KOPT-K1 (cell line): ENCODE data around the gene LDB3.

Experiments
- H3K27ac ChIP-seq: fragments of 200-600 bp; sonication (generic); 2 replicates; pipeline ENCODE4 v1.5.1; 2016; ENCODE audit warnings: antibody characterized with exemption, mild to moderate bottlenecking, low read depth, low read length; ENCODE audit not compliant: poor library complexity, severe bottlenecking
- H3K36me3 ChIP-seq: fragments of 200-600 bp; sonication (generic); 2 replicates; pipeline ENCODE4 v1.5.1; 2017; ENCODE audit warnings: antibody characterized with exemption, mild to moderate bottlenecking, low read length, moderate library complexity; ENCODE audit not compliant: insufficient read depth
- H3K9me3 ChIP-seq: fragments of 200-600 bp; sonication (generic); 2 replicates; pipeline ENCODE4 v1.5.1; 2017; ENCODE audit warnings: antibody characterized with exemption, low read length, mild to moderate bottlenecking; ENCODE audit not compliant: insufficient read depth, poor library complexity, severe bottlenecking

LDB3 gene

GRCh38 chr10:86666538-86666937 is 1.8 kb upstream of the LDB3 start:
- Histone ChIP-seq H3K9me3 (no peaks in the 10 kb centered on the region), H3K27ac (no peak overlapping the region), H3K36me3 (no peaks in the 10 kb centered on the region)

- Histone ChIP-seq H3K36me3 (no peaks in the 10 kb centered on the region), H3K9me3 (no peaks in the 10 kb centered on the region), H3K27ac (no peak overlapping the region)
These were observed 710 bp upstream of the LDB3 start for GRCh38 chr10:86667421-86668181.

GRCh38 chr10:86670290-86670811 is 2.0 kb downstream of the LDB3 start:
- H3K36me3 ChIP-seq: no peaks in the 10 kb centered on the region
- no peak overlapping the region for H3K27ac ChIP-seq
- H3K9me3 ChIP-seq: no peaks in the 10 kb centered on the region

- Histone ChIP-seq H3K9me3 (no peaks in the 10 kb centered on the region), H3K36me3 (no peaks in the 10 kb centered on the region), H3K27ac (no peak overlapping the region)
These were observed 2.6 kb downstream of the LDB3 start for GRCh38 chr10:86670876-86671275.

- H3K9me3 ChIP-seq: no peaks in the 10 kb centered on the region
- H3K27ac ChIP-seq: no peak overlapping the region
- H3K36me3 ChIP-seq: no peaks in the 10 kb centered on the region
These were observed 3.1 kb downstream of the LDB3 start for GRCh38 chr10:86671419-86671818.

- Histone ChIP-seq H3K27ac (no peak overlapping the region), H3K36me3 (no peaks in the 10 kb centered on the region), H3K9me3 (no peaks in the 10 kb centered on the region)
These were observed 3.8 kb downstream of the LDB3 start for GRCh38 chr10:86671985-86672710.

- no peak overlapping the region for H3K27ac ChIP-seq
- no peaks in the 10 kb centered on the region for H3K9me3 ChIP-seq
- no peaks in the 10 kb centered on the region for H3K36me3 ChIP-seq
These were observed 5.0 kb downstream of the LDB3 start for GRCh38 chr10:86673216-86673826.

GRCh38 chr10:86673827-86674581 is 5.7 kb downstream of the LDB3 start:
- no peaks in the 10 kb centered on the region for H3K9me3 ChIP-seq
- no peak overlapping the region for H3K27ac ChIP-seq
- no peaks in the 10 kb centered on the region for H3K36me3 ChIP-seq

GRCh38 chr10:86674912-86675311 is 6.6 kb downstream of the LDB3 start:
- Histone ChIP-seq H3K9me3 (no peaks in the 10 kb centered on the region), H3K36me3 (no peaks in the 10 kb centered on the region), H3K27ac (no peak overlapping the region)

GRCh38 chr10:86677374-86677773 is 9.1 kb downstream of the LDB3 start:
- no peak overlapping the region for H3K27ac ChIP-seq
- no peaks in the 10 kb centered on the region for H3K9me3 ChIP-seq
- H3K36me3 ChIP-seq: no peaks in the 10 kb centered on the region

GRCh38 chr10:86678999-86679792 is 10.9 kb downstream of the LDB3 start:
- Histone ChIP-seq H3K36me3 (no peaks in the 10 kb centered on the region), H3K9me3 (no peaks in the 10 kb centered on the region), H3K27ac (no peak overlapping the region)

- Histone ChIP-seq H3K27ac (no peak overlapping the region), H3K9me3 (no peaks in the 10 kb centered on the region), H3K36me3 (no peaks in the 10 kb centered on the region)
These were observed 12.7 kb downstream of the LDB3 start for GRCh38 chr10:86681047-86681446.

GRCh38 chr10:86681722-86682386 is 13.5 kb downstream of the LDB3 start:
- Histone ChIP-seq H3K36me3 (no peaks in the 10 kb centered on the region), H3K27ac (no peak overlapping the region), H3K9me3 (no peaks in the 10 kb centered on the region)

GRCh38 chr10:86682675-86683074 is 14.4 kb downstream of the LDB3 start:
- Histone ChIP-seq H3K36me3 (no peaks in the 10 kb centered on the region), H3K27ac (no peak overlapping the region), H3K9me3 (no peaks in the 10 kb centered on the region)
